Measurements from ENCODE around the gene NSFL1C. TPM values are rescaled to one million over a fixed set of nuclear protein-coding genes. Genes with fewer than 3 reads are reported as not detected.

NSFL1C gene
- total RNA-seq, 1 experiment from 2014 or later = 76.1 TPM

DNA sequence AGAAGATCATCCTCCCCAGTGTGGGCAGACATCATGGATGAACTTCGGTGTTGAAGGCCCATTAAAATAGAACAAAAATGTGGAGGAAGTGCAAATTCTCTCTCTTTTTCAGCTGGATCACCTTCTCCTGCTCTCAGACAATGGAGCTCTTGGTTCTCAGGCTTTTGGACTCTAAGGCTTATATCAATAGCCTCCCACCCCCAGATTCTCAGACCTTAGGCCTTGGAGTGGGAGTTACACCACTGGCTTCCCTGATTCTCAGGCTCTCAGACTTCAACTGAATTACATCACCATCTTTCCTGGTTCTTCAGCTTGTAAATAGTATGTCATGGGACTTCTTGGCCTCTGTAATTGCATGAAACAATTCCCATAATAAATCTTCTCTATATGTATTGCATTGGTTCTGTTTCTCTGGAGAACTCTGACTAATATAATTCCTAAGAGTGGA lies 36.6 kb downstream of the NSFL1C start:
- Mint-ChIP-seq H3K36me3 (ENCODE audit: insufficient read depth, unreplicated experiment) (no peaks in the 10 kb centered on the region), H3K27ac (ENCODE audit: low read depth, unreplicated experiment) (no peak overlapping the region), H3K4me1 (ENCODE audit: insufficient read depth, unreplicated experiment) (peaks cover 8% of the 10 kb centered on the region), H3K27me3 (ENCODE audit: insufficient read depth, unreplicated experiment) (no peaks in the 10 kb centered on the region), H3K4me3 (ENCODE audit: unreplicated experiment) (no peak overlapping the region), H3K9me3 (ENCODE audit: unreplicated experiment) (no peaks in the 10 kb centered on the region)
- POLR2A ChIA-PET = no interaction called here
- CTCF ChIA-PET = interaction anchor here (0.6 kb wide), 2 partner anchors 10 to 244 kb away, joined by 4 read pairs; no protein-coding TSS in a partner anchor
- no peak for DNase-seq (ENCODE audit: unreplicated experiment)
- intact Hi-C loops (cut with micrococcal nuclease) = loop anchor here (10.0 kb wide), 2 partner anchors 55 to 215 kb away; no protein-coding TSS in a partner anchor
- BruUV-seq (replicated peaks) = no TSS peak
- TF ChIP-seq, protein P1, sequence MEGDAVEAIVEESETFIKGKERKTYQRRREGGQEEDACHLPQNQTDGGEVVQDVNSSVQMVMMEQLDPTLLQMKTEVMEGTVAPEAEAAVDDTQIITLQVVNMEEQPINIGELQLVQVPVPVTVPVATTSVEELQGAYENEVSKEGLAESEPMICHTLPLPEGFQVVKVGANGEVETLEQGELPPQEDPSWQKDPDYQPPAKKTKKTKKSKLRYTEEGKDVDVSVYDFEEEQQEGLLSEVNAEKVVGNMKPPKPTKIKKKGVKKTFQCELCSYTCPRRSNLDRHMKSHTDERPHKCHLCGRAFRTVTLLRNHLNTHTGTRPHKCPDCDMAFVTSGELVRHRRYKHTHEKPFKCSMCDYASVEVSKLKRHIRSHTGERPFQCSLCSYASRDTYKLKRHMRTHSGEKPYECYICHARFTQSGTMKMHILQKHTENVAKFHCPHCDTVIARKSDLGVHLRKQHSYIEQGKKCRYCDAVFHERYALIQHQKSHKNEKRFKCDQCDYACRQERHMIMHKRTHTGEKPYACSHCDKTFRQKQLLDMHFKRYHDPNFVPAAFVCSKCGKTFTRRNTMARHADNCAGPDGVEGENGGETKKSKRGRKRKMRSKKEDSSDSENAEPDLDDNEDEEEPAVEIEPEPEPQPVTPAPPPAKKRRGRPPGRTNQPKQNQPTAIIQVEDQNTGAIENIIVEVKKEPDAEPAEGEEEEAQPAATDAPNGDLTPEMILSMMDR (IDR thresholded peaks at IDR 0.05; ENCODE audit: unreplicated experiment) = no peak

- Mint-ChIP-seq H3K27ac (ENCODE audit: low read depth, unreplicated experiment) (no peak overlapping the region), H3K36me3 (ENCODE audit: insufficient read depth, unreplicated experiment) (no peaks in the 10 kb centered on the region), H3K4me1 (ENCODE audit: insufficient read depth, unreplicated experiment) (peaks cover 5% of the 10 kb centered on the region), H3K27me3 (ENCODE audit: insufficient read depth, unreplicated experiment) (no peaks in the 10 kb centered on the region), H3K9me3 (ENCODE audit: unreplicated experiment) (no peaks in the 10 kb centered on the region), H3K4me3 (ENCODE audit: unreplicated experiment) (no peak overlapping the region)
- intact Hi-C loops (cut with micrococcal nuclease) = no loop called here
- ChIA-PET CTCF (interaction anchor here (1.1 kb wide), 1 partner anchor 75 kb away, joined by 4 read pairs; no protein-coding TSS in a partner anchor), POLR2A (no interaction called here)
- no TSS peak for BruUV-seq (replicated peaks)
- DNase-seq (ENCODE audit: unreplicated experiment) = no peak
- TF ChIP-seq, protein P1 (IDR thresholded peaks at IDR 0.05; ENCODE audit: unreplicated experiment) = no peak
These were observed 37.4 kb downstream of the NSFL1C start for GRCh38 chr20:1429143-1429728.

- Mint-ChIP-seq H3K9me3 (ENCODE audit: unreplicated experiment) (no peaks in the 10 kb centered on the region), H3K27me3 (ENCODE audit: insufficient read depth, unreplicated experiment) (no peaks in the 10 kb centered on the region), H3K4me3 (ENCODE audit: unreplicated experiment) (no peak overlapping the region), H3K36me3 (ENCODE audit: insufficient read depth, unreplicated experiment) (no peaks in the 10 kb centered on the region), H3K27ac (ENCODE audit: low read depth, unreplicated experiment) (no peak overlapping the region), H3K4me1 (ENCODE audit: insufficient read depth, unreplicated experiment) (peaks cover 9% of the 10 kb centered on the region)
- intact Hi-C loops (cut with micrococcal nuclease) = no loop called here
- POLR2A ChIA-PET = interaction anchor here (1.6 kb wide), 1 partner anchor 21 kb away, joined by 4 read pairs; no protein-coding TSS in a partner anchor
- no TSS peak for BruUV-seq (replicated peaks)
- TF ChIP-seq, protein P1 (IDR thresholded peaks at IDR 0.05; ENCODE audit: unreplicated experiment) = no peak
- CTCF ChIA-PET = interaction anchor here (0.7 to 3.3 kb wide), 5 partner anchors 8 to 108 kb away, joined by 3 to 30 read pairs (median 3); no protein-coding TSS in a partner anchor
- no peak for DNase-seq (ENCODE audit: unreplicated experiment)
These were observed 39.1 kb downstream of the NSFL1C start for GRCh38 chr20:1427457-1428054.

DNA sequence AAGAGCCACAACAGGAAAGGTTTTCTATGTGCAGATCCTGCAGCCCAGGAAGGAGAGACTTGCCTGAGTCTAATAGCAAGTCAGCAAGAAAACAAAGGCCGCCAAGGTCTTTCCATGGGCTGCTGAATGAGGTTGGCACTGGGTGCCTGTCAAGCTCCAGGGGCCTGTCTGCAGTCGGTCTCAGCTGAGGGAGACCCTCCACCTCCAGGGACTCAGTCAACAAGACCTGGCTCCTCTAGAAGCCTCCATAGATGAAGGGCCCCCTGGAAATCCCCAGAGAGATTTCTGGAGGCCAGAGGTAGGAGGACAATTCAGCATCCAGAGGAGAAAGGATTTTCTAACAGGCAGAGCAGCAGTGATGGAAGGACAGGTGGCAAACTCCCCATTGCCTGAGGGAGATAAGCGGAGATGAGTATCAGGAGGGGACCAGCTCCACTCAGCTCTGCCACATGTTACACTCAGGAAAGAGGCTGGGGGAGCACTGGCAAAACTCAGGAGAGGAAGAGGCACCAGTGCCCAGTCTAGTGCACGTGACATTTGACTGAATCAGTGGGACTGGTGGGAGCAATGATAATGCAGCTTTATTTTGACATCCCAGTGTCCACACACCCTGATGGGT lies 40.3 kb downstream of the NSFL1C start:
- Mint-ChIP-seq H3K27me3 (ENCODE audit: insufficient read depth, unreplicated experiment) (no peaks in the 10 kb centered on the region), H3K9me3 (ENCODE audit: unreplicated experiment) (peaks cover 7% of the 10 kb centered on the region), H3K27ac (ENCODE audit: low read depth, unreplicated experiment) (no peak overlapping the region), H3K36me3 (ENCODE audit: insufficient read depth, unreplicated experiment) (no peaks in the 10 kb centered on the region), H3K4me3 (ENCODE audit: unreplicated experiment) (no peak overlapping the region), H3K4me1 (ENCODE audit: insufficient read depth, unreplicated experiment) (peaks cover 9% of the 10 kb centered on the region)
- TF ChIP-seq, protein P1 (IDR thresholded peaks at IDR 0.05; ENCODE audit: unreplicated experiment) = no peak
- CTCF ChIA-PET = interaction anchor here (0.9 to 3.3 kb wide), 5 partner anchors 9 to 350 kb away, joined by 3 to 30 read pairs (median 4); no protein-coding TSS in a partner anchor
- intact Hi-C loops (cut with micrococcal nuclease) = no loop called here
- DNase-seq (ENCODE audit: unreplicated experiment) = no peak
- POLR2A ChIA-PET = interaction anchor here (1.0 to 1.6 kb wide), 2 partner anchors 11 to 22 kb away, joined by 4 read pairs; no protein-coding TSS in a partner anchor
- BruUV-seq (replicated peaks) = no TSS peak

Measured in MCF 10A (cell line).